HG02610 (cell line): Measurements from ENCODE around the gene TMEM135.

Experiments
- ATAC-seq: cut with Tn5 transposase; IDR thresholded peaks from one replicate; pipeline ENCODE4 v1.9.1; 2021; ENCODE audit warnings: mild to moderate bottlenecking, moderate library complexity; ENCODE audit not compliant: unreplicated experiment

TMEM135 gene

GRCh38 chr11:87190071-87190470 is 152.3 kb downstream of the TMEM135 start:
- no peak for ATAC-seq

GRCh38 chr11:87193756-87194470 is 156.2 kb downstream of the TMEM135 start:
- no peak for ATAC-seq

- no peak for ATAC-seq
Measured at GRCh38 chr11:87194985-87195820, 157.5 kb downstream of the TMEM135 start.

GRCh38 chr11:87198266-87198881 is 160.6 kb downstream of the TMEM135 start:
- ATAC-seq, result no peak

GRCh38 chr11:87201376-87201775 is 163.6 kb downstream of the TMEM135 start:
- no peak for ATAC-seq

GRCh38 chr11:87203907-87204602 is 166.3 kb downstream of the TMEM135 start:
- ATAC-seq, result no peak

GRCh38 chr11:87212891-87213290 is 175.2 kb downstream of the TMEM135 start:
- no peak for ATAC-seq

- peak; percentile 88 for ATAC-seq
Measured at GRCh38 chr11:87213444-87213843, 175.7 kb downstream of the TMEM135 start.

GRCh38 chr11:87215236-87215635 is 177.5 kb downstream of the TMEM135 start:
- no peak for ATAC-seq

GRCh38 chr11:87219266-87219665 is 181.5 kb downstream of the TMEM135 start:
- ATAC-seq, result peak; percentile 66

- ATAC-seq, result no peak
Measured at GRCh38 chr11:87223816-87224215, 186.1 kb downstream of the TMEM135 start.

GRCh38 chr11:87224486-87224885 is 186.8 kb downstream of the TMEM135 start:
- no peak for ATAC-seq

- ATAC-seq, result no peak
Measured at GRCh38 chr11:87228820-87229219, 191.1 kb downstream of the TMEM135 start.

- no peak for ATAC-seq
Measured at GRCh38 chr11:87230995-87231394, 193.3 kb downstream of the TMEM135 start.

GRCh38 chr11:87232320-87232719 is 194.6 kb downstream of the TMEM135 start:
- ATAC-seq, result no peak

GRCh38 chr11:87235366-87235765 is 197.6 kb downstream of the TMEM135 start:
- no peak for ATAC-seq

- no peak for ATAC-seq
Measured at GRCh38 chr11:87236368-87236767, 198.6 kb downstream of the TMEM135 start.

GRCh38 chr11:87239001-87239400 is 201.3 kb downstream of the TMEM135 start:
- no peak for ATAC-seq

GRCh38 chr11:87239531-87239930 is 201.8 kb downstream of the TMEM135 start:
- ATAC-seq, result no peak

GRCh38 chr11:87251560-87251959 is 213.8 kb downstream of the TMEM135 start:
- ATAC-seq, result no peak

- no peak for ATAC-seq
Measured at GRCh38 chr11:87252869-87253268, 215.1 kb downstream of the TMEM135 start.
